ENCODE results near the gene CEACAM20. TPM values are rescaled to one million over a fixed set of nuclear protein-coding genes. Genes with fewer than 3 reads are reported as not detected.

CEACAM20 gene
- total and polyA plus RNA-seq, 10 of the 15 experiments (the other 5 are each of a cell fraction or from before 2014, with no cell fraction given) = not detected

GRCh38 chr19:44517146-44517545 lies 12.3 kb downstream of the CEACAM20 start:
- POLR2A ChIA-PET = no interaction called here
- no TSS peak for BruUV-seq (replicated peaks)

More at GRCh38 chr19:44517146-44517545, 12.3 kb downstream of the CEACAM20 start:
- intact Hi-C loops (cut with micrococcal nuclease; ENCODE audit: unreplicated experiment) = no loop called here
- Histone ChIP-seq H3K79me2 (ENCODE audit: control insufficient read depth, insufficient read depth, low read length) (no peaks in the 10 kb centered on the region), H3K27ac (ENCODE audit: control insufficient read depth, insufficient read depth) (no peak overlapping the region), H3K36me3 (ENCODE audit: control insufficient read depth in 2 of 2, insufficient read depth in 2 of 2, low read length in 1 of 2) (no peaks in the 10 kb centered on the region), H3K4me2 (ENCODE audit: control insufficient read depth, insufficient read depth) (no peak overlapping the region), H3K4me3 (no peak overlapping the region), H3K9me3 (replicated peaks; ENCODE audit: control insufficient read depth, insufficient read depth, low read length) (no peaks in the 10 kb centered on the region; the same call in 2 of the 3 replicates), H3K4me1 (ENCODE audit: control insufficient read depth, insufficient read depth, low read length) (no peaks in the 10 kb centered on the region), H4K20me1 (ENCODE audit: control insufficient read depth, insufficient read depth) (no peaks in the 10 kb centered on the region), H2AFZ (ENCODE audit: control insufficient read depth, low read depth, low read length) (no peak overlapping the region), H3K9ac (ENCODE audit: control insufficient read depth, insufficient read depth, low read length) (no peak overlapping the region), H3K27me3 (replicated peaks in 1 of 2; ENCODE audit: control insufficient read depth in 2 of 2, insufficient read depth in 2 of 2, low read length in 1 of 2) (no peaks in the 10 kb centered on the region)
- ChIA-PET CTCF (no interaction called here), RAD21 (ENCODE audit: unreplicated experiment) (no interaction called here), SMC1A (ENCODE audit: uncharacterized antibody, unreplicated experiment) (no interaction called here)
- ATAC-seq (no peak), DNase-seq (ENCODE audit: low read depth, low spot score) (no peak), FAIRE-seq (no peak)
- TF ChIP-seq, protein P1, sequence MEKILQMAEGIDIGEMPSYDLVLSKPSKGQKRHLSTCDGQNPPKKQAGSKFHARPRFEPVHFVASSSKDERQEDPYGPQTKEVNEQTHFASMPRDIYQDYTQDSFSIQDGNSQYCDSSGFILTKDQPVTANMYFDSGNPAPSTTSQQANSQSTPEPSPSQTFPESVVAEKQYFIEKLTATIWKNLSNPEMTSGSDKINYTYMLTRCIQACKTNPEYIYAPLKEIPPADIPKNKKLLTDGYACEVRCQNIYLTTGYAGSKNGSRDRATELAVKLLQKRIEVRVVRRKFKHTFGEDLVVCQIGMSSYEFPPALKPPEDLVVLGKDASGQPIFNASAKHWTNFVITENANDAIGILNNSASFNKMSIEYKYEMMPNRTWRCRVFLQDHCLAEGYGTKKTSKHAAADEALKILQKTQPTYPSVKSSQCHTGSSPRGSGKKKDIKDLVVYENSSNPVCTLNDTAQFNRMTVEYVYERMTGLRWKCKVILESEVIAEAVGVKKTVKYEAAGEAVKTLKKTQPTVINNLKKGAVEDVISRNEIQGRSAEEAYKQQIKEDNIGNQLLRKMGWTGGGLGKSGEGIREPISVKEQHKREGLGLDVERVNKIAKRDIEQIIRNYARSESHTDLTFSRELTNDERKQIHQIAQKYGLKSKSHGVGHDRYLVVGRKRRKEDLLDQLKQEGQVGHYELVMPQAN (conservative IDR thresholded peaks at IDR 0.05) = no peak
- TF ChIP-seq IRF5 (IDR thresholded peaks at IDR 0.05; ENCODE audit: borderline replicate concordance) (no peak), USF2 (IDR thresholded peaks at IDR 0.05; ENCODE audit: borderline replicate concordance, low read depth, low read length) (no peak), CTCF (IDR thresholded peaks at IDR 0.05 in 2 of 3, conservative IDR thresholded peaks at IDR 0.05 in 1 of 3; ENCODE audit: control insufficient read depth in 2 of 3, extremely low read depth in 1 of 3, insufficient read depth in 1 of 3, low read depth in 3 of 3, low read length in 3 of 3) (no peak), MTA3 (IDR thresholded peaks at IDR 0.05; ENCODE audit: borderline replicate concordance, low read length) (no peak), ZBED1 (IDR thresholded peaks at IDR 0.05; ENCODE audit: borderline replicate concordance) (no peak), GATAD2B (conservative IDR thresholded peaks at IDR 0.05; ENCODE audit: low read depth) (no peak), WRNIP1 (IDR thresholded peaks at IDR 0.05; ENCODE audit: borderline replicate concordance, low read depth, low read length) (no peak), ZNF592 (IDR thresholded peaks at IDR 0.05) (no peak), RAD21 (IDR thresholded peaks at IDR 0.05; ENCODE audit: insufficient read depth, low read depth, low read length) (no peak), TCF3 (IDR thresholded peaks at IDR 0.05; ENCODE audit: borderline replicate concordance, insufficient read depth, low read depth, low read length) (no peak)
- 30% methylated on average over 7 of the region's 7 CpGs for whole genome bisulfite sequencing (ENCODE audit: insufficient coverage, insufficient replicate concordance, low lambda C conversion rate, missing lambda C conversion rate)
- in situ Hi-C loops (cut with MboI) = no loop called here

Data from GM12878 (cell line).